Epithelial cell of proximal tubule (primary cell): ENCODE results near the gene KCNJ6. TPM values are rescaled to one million over a fixed set of nuclear protein-coding genes. Genes with fewer than 3 reads are reported as not detected.

Experiments
- DNase-seq: peaks from one replicate; pipeline ENCODE4 v3.0.0-alpha.2; 2011; ENCODE audit warnings: low read depth
- H3K4me3 ChIP-seq: 2 replicates; pipeline ENCODE4 v1.5.1; 2011; ENCODE audit warnings: low read depth, mild to moderate bottlenecking, low read length
- CTCF ChIP-seq: conservative IDR thresholded peaks from 2 replicates; pipeline ENCODE4 v1.5.1; 2012; ENCODE audit warnings: low read depth, mild to moderate bottlenecking, low read length
- total RNA-seq: library from RNA; depleted of rRNA; stranded (reverse); fragments of >200 nt; gene quantifications from 2 replicates; pipeline ENCODE4 v1.2.3, GENCODE V29; 2015

The KCNJ6 gene
- total RNA-seq, 1 donor from 2014 or later: under 0.01 TPM

- DNase-seq: no peak
- TF ChIP-seq CTCF: no peak
- no peak overlapping the region for H3K4me3 ChIP-seq
These were observed 357.5 kb downstream of the KCNJ6 start for GRCh38 chr21:37558676-37559211.
